Large intestine (tissue), 3 donors: ENCODE data around the gene CCDC60. TPM values are rescaled to one million over a fixed set of nuclear protein-coding genes. Genes with fewer than 3 reads are reported as not detected.
A peak's percentile ranks its signal among the peaks of the same experiment; 100 is the strongest.

Source experiments
- DNase-seq, 2 donors: peaks; one replicate each; pipeline versions ENCODE4 v3.0.0 to v3.0.0-alpha.2; 2013
- H3K27ac ChIP-seq: one replicate; pipeline ENCODE4 v1.5.1; 2013; ENCODE audit warnings: low read length
- H3K27me3 ChIP-seq: 2 replicates; pipeline ENCODE4 v1.6.1; 2013; ENCODE audit warnings: low read length; ENCODE audit not compliant: control insufficient read depth, insufficient read depth
- H3K36me3 ChIP-seq: 2 replicates; pipeline ENCODE4 v1.6.1; 2013; ENCODE audit warnings: low read length; ENCODE audit not compliant: control insufficient read depth, insufficient read depth
- H3K4me1 ChIP-seq: one replicate; pipeline ENCODE4 v1.6.1; 2013; ENCODE audit warnings: low read length; ENCODE audit not compliant: control insufficient read depth, insufficient read depth
- H3K4me3 ChIP-seq: one replicate; pipeline ENCODE4 v1.5.1; 2013; ENCODE audit warnings: low read length
- H3K9me3 ChIP-seq: one replicate; pipeline ENCODE4 v1.6.1; 2013; ENCODE audit warnings: mild to moderate bottlenecking, low read depth, low read length, moderate library complexity; ENCODE audit not compliant: control insufficient read depth
- WGBS: methylation state at CpG from one replicate; pipeline ENCODE4 v1.1.5; 2013; ENCODE audit warnings: low lambda C conversion rate; ENCODE audit not compliant: insufficient coverage; 5-methylcytosine and 5-hydroxymethylcytosine counted together
- polyA plus RNA-seq: library from polyadenylated mRNA; unstranded; fragments of 120-200 nt; gene quantifications from one replicate; pipeline ENCODE4 v1.2.1, GENCODE V29; 2013

The CCDC60 gene
- polyA plus RNA-seq, 1 donor, result 0.01 TPM

DNA sequence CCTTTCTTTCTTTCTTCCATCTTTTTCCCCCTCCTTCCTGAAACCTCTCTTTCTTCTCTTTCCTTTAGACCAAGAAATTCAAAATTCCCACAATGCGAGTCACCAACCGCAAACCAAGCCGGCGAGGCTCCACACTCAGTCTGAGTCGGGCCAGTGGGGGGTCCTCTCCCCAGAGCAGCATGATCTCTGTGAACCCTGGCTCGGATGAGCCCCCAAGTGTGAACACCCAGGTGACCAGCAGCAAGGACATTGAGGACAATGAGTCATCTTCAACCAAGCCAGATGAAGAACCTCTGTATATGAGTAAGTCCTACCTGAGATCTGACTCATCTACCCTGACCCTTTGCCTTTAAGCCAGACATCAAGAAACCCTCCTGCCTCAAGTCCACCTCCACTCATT, 170.5 kb downstream of the CCDC60 start:
- WGBS, result no CpG with 5 or more reads among the region's 6 CpGs
- Histone ChIP-seq H3K9me3 (no peaks in the 10 kb centered on the region), H3K27me3 (no peaks in the 10 kb centered on the region), H3K4me1 (no peaks in the 10 kb centered on the region), H3K36me3 (no peaks in the 10 kb centered on the region), H3K27ac (no peak overlapping the region), H3K4me3 (no peak overlapping the region)
- no peak for DNase-seq

GRCh38 chr12:119512772-119513497, 178.4 kb downstream of the CCDC60 start:
- H3K9me3 ChIP-seq, result no peaks in the 10 kb centered on the region
- no peak overlapping the region for H3K27ac ChIP-seq
- no peak overlapping the region for H3K4me3 ChIP-seq
- no peaks in the 10 kb centered on the region for H3K36me3 ChIP-seq
- no peaks in the 10 kb centered on the region for H3K27me3 ChIP-seq
- WGBS, result 86% methylated on average over 1 of the region's 8 CpGs
- no peak for DNase-seq
- H3K4me1 ChIP-seq, result no peaks in the 10 kb centered on the region

- peak in 1 of 2 donors; percentile 7 for DNase-seq
- no peaks in the 10 kb centered on the region for H3K36me3 ChIP-seq
- WGBS, result no CpG with 5 or more reads among the region's 1 CpG
- H3K27me3 ChIP-seq, result no peaks in the 10 kb centered on the region
- H3K4me3 ChIP-seq, result no peak overlapping the region
- no peaks in the 10 kb centered on the region for H3K9me3 ChIP-seq
- no peaks in the 10 kb centered on the region for H3K4me1 ChIP-seq
- no peak overlapping the region for H3K27ac ChIP-seq
Measured at GRCh38 chr12:119528241-119528640, 193.7 kb downstream of the CCDC60 start.

GRCh38 chr12:119540476-119540875, 205.9 kb downstream of the CCDC60 start:
- H3K36me3 ChIP-seq, result no peaks in the 10 kb centered on the region
- no peak for DNase-seq
- no peaks in the 10 kb centered on the region for H3K4me1 ChIP-seq
- H3K4me3 ChIP-seq, result no peak overlapping the region
- no peaks in the 10 kb centered on the region for H3K9me3 ChIP-seq
- no CpG with 5 or more reads among the region's 3 CpGs for WGBS
- no peaks in the 10 kb centered on the region for H3K27me3 ChIP-seq
- no peak overlapping the region for H3K27ac ChIP-seq

DNA sequence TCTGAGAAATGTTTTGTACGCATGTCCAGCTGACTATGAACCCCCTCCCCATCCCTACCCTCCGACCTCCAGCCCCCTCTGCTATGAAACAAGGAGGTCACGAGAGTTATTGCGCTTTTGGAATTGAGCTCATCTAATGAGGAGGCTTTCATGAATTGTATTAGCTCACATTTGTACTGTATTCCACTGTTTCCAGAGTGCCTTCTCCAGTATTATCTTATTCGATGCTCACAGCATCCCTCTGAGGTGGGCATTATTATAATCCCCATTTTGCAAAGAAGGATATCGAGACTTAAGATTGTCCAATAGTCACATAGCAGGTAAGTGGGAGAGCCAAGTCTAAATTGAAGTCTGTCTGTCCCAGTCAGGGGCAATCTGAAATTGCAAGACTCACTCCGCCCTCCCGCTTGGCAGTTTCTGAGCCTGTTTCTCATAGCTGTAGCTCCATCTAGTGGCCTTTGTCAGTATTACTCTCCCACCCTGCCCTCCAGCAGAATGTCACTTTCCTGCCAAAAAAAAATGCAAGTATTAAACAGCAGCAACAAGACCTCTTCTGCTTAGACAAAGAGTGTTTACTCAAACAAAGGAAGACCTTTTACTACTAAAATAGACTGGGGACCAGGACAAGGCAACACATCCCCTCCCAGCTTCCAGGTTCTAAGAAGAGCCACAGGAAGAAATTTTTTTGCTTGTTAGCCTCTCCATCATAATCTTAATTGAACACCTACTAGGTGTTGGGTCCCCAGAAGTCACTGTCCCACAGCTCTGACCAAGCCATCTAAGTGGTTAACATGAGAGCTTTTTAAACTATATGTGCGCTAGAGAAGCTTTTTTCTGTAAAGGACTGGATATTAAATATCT, 210.5 kb downstream of the CCDC60 start:
- DNase-seq, result peak; percentile 33
- no peaks in the 10 kb centered on the region for H3K4me1 ChIP-seq
- H3K9me3 ChIP-seq, result no peaks in the 10 kb centered on the region
- H3K4me3 ChIP-seq, result no peak overlapping the region
- H3K27ac ChIP-seq, result no peak overlapping the region
- WGBS, result 100% methylated on average over 1 of the region's 9 CpGs
- H3K27me3 ChIP-seq, result no peaks in the 10 kb centered on the region
- no peaks in the 10 kb centered on the region for H3K36me3 ChIP-seq

- Histone ChIP-seq H3K4me1 (no peaks in the 10 kb centered on the region), H3K9me3 (no peaks in the 10 kb centered on the region), H3K27me3 (no peaks in the 10 kb centered on the region), H3K4me3 (no peak overlapping the region), H3K36me3 (no peaks in the 10 kb centered on the region), H3K27ac (no peak overlapping the region)
- DNase-seq, result no peak
Measured at GRCh38 chr12:119546340-119546739, 211.8 kb downstream of the CCDC60 start.

- Histone ChIP-seq H3K27me3 (no peaks in the 10 kb centered on the region), H3K9me3 (no peaks in the 10 kb centered on the region), H3K27ac (no peak overlapping the region), H3K36me3 (no peaks in the 10 kb centered on the region), H3K4me1 (no peaks in the 10 kb centered on the region), H3K4me3 (no peak overlapping the region)
- 40% methylated on average over 1 of the region's 1 CpG for WGBS
- no peak for DNase-seq
Measured at GRCh38 chr12:119547001-119547400, 212.5 kb downstream of the CCDC60 start.

DNA sequence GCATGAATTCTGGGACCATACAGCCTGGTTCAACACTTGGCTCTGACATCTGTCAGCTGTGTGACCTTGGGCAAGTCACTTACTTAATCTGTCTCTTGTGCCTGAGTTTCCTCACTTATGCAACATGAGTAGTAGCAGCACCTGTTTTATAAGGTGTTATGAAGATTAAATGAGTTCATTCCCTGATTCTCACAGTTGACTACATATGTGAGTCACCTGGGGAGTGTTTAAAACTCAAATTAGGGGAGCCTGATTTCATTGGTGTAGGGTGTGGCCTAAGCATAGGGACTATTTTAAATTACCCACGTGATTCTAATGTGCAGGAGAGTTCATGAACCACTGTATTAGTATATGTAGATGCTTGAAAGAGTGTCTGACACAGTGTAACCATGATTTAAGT, 222.3 kb downstream of the CCDC60 start:
- no peak for DNase-seq
- Histone ChIP-seq H3K4me1 (no peaks in the 10 kb centered on the region), H3K4me3 (no peak overlapping the region), H3K27ac (no peak overlapping the region), H3K36me3 (no peaks in the 10 kb centered on the region), H3K27me3 (no peaks in the 10 kb centered on the region), H3K9me3 (no peaks in the 10 kb centered on the region)
- no CpG with 5 or more reads among the region's 1 CpG for WGBS

GRCh38 chr12:119565404-119565803, 230.9 kb downstream of the CCDC60 start:
- H3K36me3 ChIP-seq, result no peaks in the 10 kb centered on the region
- DNase-seq, result no peak
- H3K4me3 ChIP-seq, result no peak overlapping the region
- H3K27me3 ChIP-seq, result no peaks in the 10 kb centered on the region
- no CpG with 5 or more reads among the region's 3 CpGs for WGBS
- no peaks in the 10 kb centered on the region for H3K4me1 ChIP-seq
- H3K27ac ChIP-seq, result no peak overlapping the region
- no peaks in the 10 kb centered on the region for H3K9me3 ChIP-seq

DNA sequence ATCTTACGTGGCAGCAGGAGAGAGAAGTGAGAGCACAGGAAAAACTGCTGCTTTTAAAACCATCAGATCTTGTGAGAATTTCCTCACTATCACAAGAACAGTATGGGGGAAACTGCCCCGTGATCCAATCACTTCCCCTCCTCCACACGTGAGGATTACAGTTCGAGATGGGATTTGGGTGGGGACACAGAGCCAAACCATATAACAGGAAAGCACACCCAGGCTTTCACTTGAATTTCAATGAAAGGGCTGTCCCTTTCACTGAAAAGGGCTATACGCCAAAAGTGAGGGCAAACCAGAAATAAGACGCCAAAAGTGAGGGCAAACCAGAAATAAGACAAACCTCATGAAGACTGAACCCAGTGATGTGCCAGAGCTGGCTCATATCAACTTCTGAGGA, 236.2 kb downstream of the CCDC60 start:
- Histone ChIP-seq H3K36me3 (no peaks in the 10 kb centered on the region), H3K27ac (no peak overlapping the region), H3K9me3 (no peaks in the 10 kb centered on the region), H3K4me3 (no peak overlapping the region), H3K4me1 (no peaks in the 10 kb centered on the region), H3K27me3 (no peaks in the 10 kb centered on the region)
- no CpG with 5 or more reads among the region's 6 CpGs for WGBS
- no peak for DNase-seq
